Kasumi-1 (cell line): ENCODE data around the gene LHCGR.
"Not testable (repeated sequence)": the region's sequence is repeated elsewhere in the genome, so short reads cannot be mapped to it uniquely, and the experiment has no call there.

ENCODE experiments used
- DNase-seq, 2 experiments: peaks; one replicate each; lab custom pipeline; 2025; lab: John Stamatoyannopoulos, UW

The LHCGR gene

DNA sequence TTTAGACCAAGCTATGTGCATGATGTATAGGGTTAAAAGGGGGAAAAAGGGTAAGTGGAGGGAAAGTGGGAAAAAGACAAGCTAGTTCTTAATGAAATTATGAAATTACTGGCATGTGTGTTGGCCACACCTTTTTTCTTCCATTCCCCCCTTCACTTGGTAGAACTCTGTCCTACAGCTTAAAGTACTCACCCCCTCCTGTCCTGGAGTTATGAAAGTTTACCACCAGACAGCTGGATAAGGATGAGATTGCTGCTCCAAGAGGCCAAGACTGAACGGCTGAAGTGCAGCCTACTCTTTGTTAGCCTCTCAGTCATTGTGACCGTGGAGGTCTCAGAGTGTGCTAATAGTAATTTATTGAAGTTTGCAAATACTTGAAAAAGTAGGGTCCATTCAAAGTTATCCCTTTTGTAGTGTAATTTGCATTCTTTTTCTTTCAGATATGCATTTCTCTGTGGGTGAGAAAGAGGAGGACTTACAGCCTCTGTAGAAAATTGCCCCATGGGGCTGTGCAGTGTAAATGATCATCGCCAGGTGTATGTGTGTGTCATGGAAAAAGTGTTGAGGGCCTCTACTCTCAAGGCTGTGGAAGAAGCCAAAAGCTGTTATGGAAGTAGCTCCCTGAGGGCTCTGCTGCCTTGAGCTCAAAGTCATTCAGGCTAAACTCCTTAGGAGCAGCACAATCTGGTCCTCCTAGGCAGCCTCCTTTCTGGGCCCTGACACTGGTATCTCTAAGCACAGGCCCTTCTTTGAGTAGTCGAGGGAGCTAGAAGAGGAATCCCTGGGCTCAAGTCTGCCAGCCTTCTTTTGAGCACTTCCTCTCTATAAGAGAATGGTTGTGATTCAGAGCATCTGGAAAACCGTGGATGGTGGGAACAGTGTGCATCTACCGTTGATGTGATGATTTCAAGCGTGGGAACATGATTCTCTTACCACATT lies 46.2 kb downstream of the LHCGR start:
- DNase-seq, result no peak

DNA sequence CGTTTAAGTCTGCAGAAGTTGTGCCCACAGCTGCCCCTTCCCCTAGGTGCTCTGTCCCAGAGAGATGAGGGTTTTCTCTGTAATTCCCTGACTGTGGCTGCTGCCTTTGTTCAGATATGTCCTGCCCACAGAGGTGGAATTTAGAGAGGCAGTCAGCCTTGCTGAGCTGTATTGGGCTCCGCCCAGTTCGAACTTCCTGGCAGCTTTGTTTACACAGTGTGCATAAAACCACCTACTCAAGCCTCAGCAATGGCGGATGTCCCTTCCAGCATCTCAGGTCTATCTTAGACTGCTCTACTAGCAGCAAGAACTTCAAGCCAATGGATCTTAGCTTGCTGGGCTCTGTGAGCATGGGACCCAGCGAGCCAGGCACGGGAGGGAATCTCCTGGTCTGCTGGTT lies 48.1 kb downstream of the LHCGR start:
- DNase-seq, result no peak

DNA sequence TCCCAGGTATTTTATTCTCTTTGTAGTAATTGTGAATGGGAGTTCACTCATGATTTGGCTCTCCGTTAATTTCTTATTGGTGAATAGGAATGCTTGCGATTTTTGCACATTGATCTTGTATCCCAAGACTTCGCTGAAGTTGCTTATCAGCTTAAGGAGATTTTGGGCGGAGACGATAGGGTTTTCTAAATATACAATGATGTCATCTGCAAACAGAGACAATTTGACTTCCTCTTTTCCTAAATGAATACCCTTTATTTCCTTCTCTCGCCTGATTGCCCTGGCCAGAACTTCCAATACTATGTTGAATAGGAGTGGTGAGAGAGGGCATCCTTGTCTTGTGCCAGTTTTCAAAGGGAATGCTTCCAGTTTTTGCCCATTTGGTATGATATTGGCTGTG lies 51.9 kb downstream of the LHCGR start:
- not testable (repeated sequence) for DNase-seq

- no peak for DNase-seq
Observed at GRCh38 chr2:48699348-48699930, 56.1 kb downstream of the LHCGR start.

DNA sequence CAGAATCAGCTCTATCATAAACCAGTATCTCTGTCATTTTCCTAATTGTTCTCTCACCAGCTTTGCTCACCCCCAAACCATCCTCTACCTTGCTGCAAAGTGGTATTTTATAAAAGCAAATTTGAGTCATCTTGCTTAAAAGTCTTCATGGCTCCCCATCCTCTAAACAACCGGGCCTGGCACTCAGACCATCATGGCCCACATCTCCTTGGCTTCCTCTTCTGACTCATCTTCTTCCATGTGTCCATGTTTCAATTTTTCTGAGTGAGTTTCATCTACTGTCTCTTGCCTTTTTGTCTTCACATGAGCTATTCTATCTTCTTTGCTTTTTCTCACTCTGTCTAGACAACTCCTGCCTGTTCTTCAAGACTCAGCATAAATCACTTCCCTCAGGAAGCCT lies 58.6 kb downstream of the LHCGR start:
- no peak for DNase-seq

GRCh38 chr2:48695991-48696390 lies 59.5 kb downstream of the LHCGR start:
- DNase-seq, result no peak

DNA sequence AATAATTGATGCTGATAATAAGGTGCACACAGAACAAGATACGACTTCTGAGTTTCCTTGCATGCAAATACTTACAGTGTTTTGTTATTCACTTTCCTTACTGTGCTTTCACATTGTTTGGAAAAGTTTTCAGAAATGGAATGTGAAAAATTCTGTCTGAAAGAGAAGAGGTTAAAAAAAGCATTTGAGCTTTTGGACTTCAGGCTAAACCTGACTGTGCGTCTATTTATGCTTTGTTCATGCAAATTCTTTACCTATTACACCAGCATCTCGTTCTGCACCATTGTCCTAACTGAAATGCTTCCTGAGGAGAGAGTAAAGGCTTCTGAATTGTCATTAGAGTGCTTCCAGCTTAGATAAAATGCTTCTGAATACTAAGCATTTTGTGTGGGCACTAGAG lies 61.4 kb downstream of the LHCGR start:
- DNase-seq, result no peak

DNA sequence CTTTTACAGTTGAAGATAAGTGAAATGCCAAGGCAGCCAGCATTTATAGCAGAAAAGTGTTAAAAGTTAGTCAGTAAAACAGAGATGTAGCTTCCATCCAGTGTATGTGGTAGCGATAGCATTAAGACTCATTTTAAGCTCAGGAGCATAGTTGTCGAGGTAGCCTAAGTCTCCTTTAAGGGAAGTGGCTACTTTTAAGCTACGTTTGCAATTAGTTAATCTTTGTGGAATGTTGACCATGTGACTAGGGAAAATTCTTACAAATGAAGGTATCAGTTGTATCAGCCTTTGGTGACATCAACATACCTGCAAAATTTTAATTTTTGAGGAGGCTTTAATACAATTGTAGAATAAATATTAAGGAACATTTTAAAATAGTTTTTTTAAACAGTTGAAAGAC lies 61.9 kb downstream of the LHCGR start:
- DNase-seq, result no peak

GRCh38 chr2:48693066-48693465 lies 62.5 kb downstream of the LHCGR start:
- no peak for DNase-seq

DNA sequence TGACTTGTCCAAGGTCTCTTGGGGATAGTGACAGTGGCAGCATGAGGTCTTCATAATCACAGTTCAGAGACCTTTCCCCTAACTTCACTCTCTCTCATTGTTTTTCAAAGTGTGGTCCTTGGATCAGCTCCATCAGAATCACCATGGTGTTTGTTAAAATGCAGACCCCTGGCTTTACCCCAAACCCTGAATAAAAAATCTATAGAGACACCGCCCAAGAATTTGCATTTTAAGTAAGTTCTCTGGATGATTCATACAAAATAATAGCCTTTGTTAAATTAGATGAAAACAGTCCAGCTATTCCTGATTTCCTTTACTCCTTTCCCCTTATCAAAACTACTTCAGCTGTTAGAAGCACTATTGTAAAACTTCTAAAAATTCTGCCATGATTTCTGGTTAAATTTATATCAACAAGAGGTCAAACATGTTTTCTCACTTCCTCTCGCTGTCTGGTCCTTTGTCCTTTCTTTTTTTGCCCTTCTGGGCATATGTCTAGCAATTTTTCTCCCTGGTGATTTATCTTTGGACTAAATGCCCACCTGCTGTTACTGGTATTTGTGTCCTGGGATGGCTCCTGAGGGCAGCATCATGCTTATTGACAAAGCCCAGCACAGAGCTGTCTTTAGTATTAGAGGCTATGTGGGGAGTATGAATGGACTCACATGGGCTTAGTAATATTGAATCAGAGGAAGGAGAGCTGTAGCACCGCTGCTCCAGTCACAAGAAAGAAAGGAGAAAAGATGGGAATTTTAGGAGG lies 63.4 kb downstream of the LHCGR start:
- DNase-seq, result no peak

- DNase-seq, result no peak
Observed at GRCh38 chr2:48685126-48685525, 70.4 kb downstream of the LHCGR start.

DNA sequence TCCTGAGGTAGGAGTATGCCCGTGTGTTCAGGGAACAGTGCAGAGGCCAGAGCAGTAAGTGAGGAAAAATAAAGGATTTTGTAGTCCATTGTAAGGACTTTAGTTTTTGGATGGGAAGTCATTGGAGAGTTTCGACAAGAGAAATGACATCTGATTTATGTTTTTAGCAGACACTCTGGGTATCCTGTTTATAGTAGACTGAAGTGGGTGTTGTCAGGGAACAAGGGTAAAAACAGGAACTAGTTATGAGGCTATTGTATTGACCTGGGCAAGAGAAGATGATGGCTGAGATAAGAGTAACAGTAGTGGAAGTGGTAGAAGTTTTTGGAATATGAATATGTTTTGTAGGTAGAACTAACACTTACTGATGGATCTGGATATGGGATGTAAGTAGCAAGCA lies 78.1 kb downstream of the LHCGR start:
- DNase-seq, result peak; percentile 27 to 35

DNA sequence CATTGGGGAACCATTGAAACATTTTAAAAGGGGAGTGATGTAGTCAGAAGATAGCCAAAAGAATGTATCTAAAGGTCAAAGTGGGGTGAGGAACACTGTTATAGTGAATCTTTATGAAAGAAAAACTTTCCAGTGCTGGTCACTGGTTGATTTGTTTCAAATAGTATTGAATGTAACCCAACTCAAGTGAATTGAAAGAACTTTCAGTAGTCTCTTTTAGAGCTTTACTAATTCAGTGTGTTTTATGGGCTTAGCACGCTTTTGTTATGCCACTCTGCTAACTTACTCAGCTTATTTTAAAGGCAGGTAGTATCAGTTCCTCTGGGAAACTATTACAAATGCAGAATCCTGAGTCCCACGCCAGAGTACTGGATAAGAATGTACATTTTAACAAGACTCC lies 80.6 kb downstream of the LHCGR start:
- DNase-seq, result no peak

DNA sequence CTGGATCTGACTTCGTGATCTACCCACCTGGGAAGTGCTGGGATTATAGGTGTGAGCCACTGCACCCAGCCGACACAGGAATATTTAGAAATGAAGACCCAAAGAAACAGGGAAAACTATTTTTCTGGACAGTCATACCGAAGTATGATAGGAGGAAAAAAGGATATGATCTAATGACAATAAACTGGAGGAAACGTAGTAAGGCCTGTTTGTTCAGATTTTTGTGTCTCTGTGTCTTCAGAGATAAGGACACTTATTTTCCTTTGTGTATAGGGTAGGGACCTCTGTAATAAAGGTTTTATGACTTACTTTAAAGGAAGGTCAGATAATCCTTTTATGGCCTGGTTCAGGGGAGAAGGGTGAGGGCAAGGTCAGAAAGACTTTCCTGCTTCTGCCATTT lies 81.9 kb downstream of the LHCGR start:
- no peak for DNase-seq

GRCh38 chr2:48668992-48669391 lies 86.5 kb downstream of the LHCGR start:
- DNase-seq, result no peak

- DNase-seq, result no peak
Observed at GRCh38 chr2:48651158-48651790, 104.2 kb downstream of the LHCGR start.

DNA sequence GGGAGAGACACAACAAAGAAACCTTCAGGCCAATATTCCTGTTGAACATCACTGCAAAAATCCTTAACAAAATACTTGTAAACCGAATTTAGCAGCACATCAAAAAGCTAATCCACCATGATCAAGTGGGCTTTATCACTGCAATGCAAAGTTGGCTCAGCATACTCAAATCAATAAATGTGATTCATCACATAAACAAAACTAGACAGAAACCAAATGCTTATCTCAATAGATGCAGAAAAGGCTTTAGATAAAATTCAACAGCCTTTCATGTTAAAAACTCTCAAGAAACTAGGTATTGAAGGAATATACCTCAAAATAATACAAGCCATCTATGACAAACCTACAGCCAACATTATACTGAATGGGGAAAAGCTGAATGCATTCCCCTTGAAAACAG lies 117.3 kb downstream of the LHCGR start:
- no peak for DNase-seq
